Endothelial cell of hepatic sinusoid (primary cell): ENCODE data around the gene PPP3R1.

ENCODE experiments used
- in situ Hi-C: cut with HindIII; loops from 2 replicates; pipeline ENCODE4 v1.10.0; 2017; ENCODE audit warnings: low sequenced_read_pairs

Gene PPP3R1

GRCh38 chr2:68236103-68236734 lies 16.1 kb downstream of the PPP3R1 start:
- in situ Hi-C loops, result no loop called here

GRCh38 chr2:68235090-68235489 lies 17.2 kb downstream of the PPP3R1 start:
- in situ Hi-C loops, result no loop called here

- in situ Hi-C loops, result no loop called here
These were observed 17.9 kb downstream of the PPP3R1 start for GRCh38 chr2:68234405-68234804.

- in situ Hi-C loops, result no loop called here
These were observed 21.3 kb downstream of the PPP3R1 start for GRCh38 chr2:68231061-68231372.

GRCh38 chr2:68230241-68231060 lies 21.9 kb downstream of the PPP3R1 start:
- in situ Hi-C loops, result no loop called here

- in situ Hi-C loops, result no loop called here
These were observed 25.5 kb downstream of the PPP3R1 start for GRCh38 chr2:68226794-68227193.

GRCh38 chr2:68225119-68225632 lies 27.2 kb downstream of the PPP3R1 start:
- in situ Hi-C loops, result no loop called here

GRCh38 chr2:68223419-68223818 lies 28.9 kb downstream of the PPP3R1 start:
- in situ Hi-C loops, result no loop called here

GRCh38 chr2:68222287-68222686 lies 30.0 kb downstream of the PPP3R1 start:
- in situ Hi-C loops, result no loop called here

GRCh38 chr2:68218343-68218901 lies 33.9 kb downstream of the PPP3R1 start:
- in situ Hi-C loops, result no loop called here

- in situ Hi-C loops, result no loop called here
These were observed 34.6 kb downstream of the PPP3R1 start for GRCh38 chr2:68217729-68218128.

- in situ Hi-C loops, result no loop called here
These were observed 35.6 kb downstream of the PPP3R1 start for GRCh38 chr2:68216454-68217310.

- in situ Hi-C loops, result no loop called here
These were observed 38.0 kb downstream of the PPP3R1 start for GRCh38 chr2:68214381-68214780.

- in situ Hi-C loops, result no loop called here
These were observed 45.5 kb downstream of the PPP3R1 start for GRCh38 chr2:68206793-68207192.

- in situ Hi-C loops, result no loop called here
These were observed 48.7 kb downstream of the PPP3R1 start for GRCh38 chr2:68203587-68203986.

GRCh38 chr2:68200157-68200787 lies 52.1 kb downstream of the PPP3R1 start:
- in situ Hi-C loops, result no loop called here

GRCh38 chr2:68196120-68196716 lies 56.1 kb downstream of the PPP3R1 start:
- in situ Hi-C loops, result no loop called here

- in situ Hi-C loops, result no loop called here
These were observed 57.2 kb downstream of the PPP3R1 start for GRCh38 chr2:68195096-68195495.

- in situ Hi-C loops, result no loop called here
These were observed 58.5 kb downstream of the PPP3R1 start for GRCh38 chr2:68193787-68194372.

- in situ Hi-C loops, result no loop called here
These were observed 59.2 kb downstream of the PPP3R1 start for GRCh38 chr2:68193144-68193543.
